Adrenal gland (tissue), 12 donors: ENCODE measurements around the gene SPINK9. TPM values are rescaled to one million over a fixed set of nuclear protein-coding genes. Genes with fewer than 3 reads are reported as not detected.

Experiments
- DNase-seq, 7 donors: peaks; one replicate each; pipeline ENCODE4 v3.0.0-alpha.2; 2019 to 2020
- H3K27ac ChIP-seq, 5 donors: fragments of 200-600 bp; sonication (generic) in 4 of 5; 1 replicate in 3 of 5; 2 replicates in 2 of 5; pipeline versions ENCODE4 v1.5.1 to v1.8.0; 2016 to 2020; ENCODE audit warnings: mild to moderate bottlenecking in 1 of 5
- H3K27me3 ChIP-seq: fragments of 200-600 bp; 2 replicates; pipeline ENCODE4 v1.8.0; 2021
- H3K36me3 ChIP-seq, 2 donors: fragments of 200-600 bp; replicated peaks in 1 of 2; 1 replicate in 1 of 2; 2 replicates in 1 of 2; pipeline versions ENCODE4 v1.5.1 to v1.8.0; 2018 to 2022
- H3K4me1 ChIP-seq, 2 donors: fragments of 200-600 bp; replicated peaks in 1 of 2; 1 replicate in 1 of 2; 2 replicates in 1 of 2; pipeline versions ENCODE4 v1.5.1 to v1.8.0; 2018 to 2021
- H3K4me3 ChIP-seq, 4 donors: fragments of 200-600 bp; sonication (generic) in 3 of 4; one replicate each; pipeline ENCODE4 v1.5.1; 2016 to 2018
- H3K9me3 ChIP-seq, 3 donors: fragments of 200-600 bp; sonication (generic) in 1 of 3; replicated peaks in 1 of 3; 1 replicate in 2 of 3; 2 replicates in 1 of 3; pipeline versions ENCODE4 v1.5.1 to v1.8.0; 2016 to 2021
- POLR2A ChIP-seq, 2 donors: fragments of 450-650 bp; IDR thresholded peaks; one replicate each; pipeline ENCODE4 v1.6.1; 2017; ENCODE audit warnings: antibody characterized with exemption in 2 of 2, mild to moderate bottlenecking in 2 of 2, moderate library complexity in 1 of 2
- WGBS, 4 donors: extraction: QIAGEN DNeasy Blood & Tissue Kit in 2 of 4; methylation state at CpG; one replicate each; pipeline versions ENCODE4 v1.1.5 to v1.1.7; 2013 to 2017; 5-methylcytosine and 5-hydroxymethylcytosine counted together
- intact Hi-C, 2 donors: fragments of 100-400 bp; cut with DNase I; formaldehyde crosslinking; loops; one replicate each; pipeline versions ENCODE4 v1.14.1 to v1.15.0; 2022 to 2023
- polyA plus RNA-seq, 3 donors: library from polyadenylated mRNA; stranded (reverse); fragments of 200-250 nt in 2 of 3; fragments of 350-450 nt in 1 of 3; fragmentation: Illumina TruSeq in 1 of 3; extraction: RNeasy Lipid Tissue Mini Kit (QIAGEN cat#74804) in 1 of 3; gene quantifications; one replicate each; pipeline ENCODE4 v1.2.3, GENCODE V29; 2013 to 2014
- total RNA-seq, 9 donors: library from RNA; depleted of rRNA in 4 of 9; stranded (reverse); fragments of >200 nt in 4 of 9; fragments of 120-200 nt in 1 of 9; fragmentation: NEBNext Ultra II Directional in 1 of 9; extraction: Animal tissue kit (Norgen Biotek cat#: 25700) in 1 of 9; gene quantifications; one replicate each; pipeline versions ENCODE4 v1.1.0 to v1.2.4, GENCODE V29; 2013 to 2023
- TF ChIP-seq, protein P1 (sequence below), 6 experiments: fragments of 450-650 bp in 4 of 6; fragments of 200-600 bp in 2 of 6; sonication (generic) in 1 of 6; IDR thresholded peaks; 1 replicate in 5 of 6; 2 replicates in 1 of 6; pipeline versions ENCODE4 v1.5.1 to v1.8.0; 2016 to 2021; ENCODE audit warnings: antibody characterized with exemption in 6 of 6, mild to moderate bottlenecking in 2 of 6, moderate library complexity in 1 of 6
- donor health status: healthy with polysubstance abuse.
- donor health status: Bipolar disorder and iron deficiency.
- donor health status: DM: yes; HTN: yes; CAD: no.
- donor health status: DM: no; HTN: no; CAD: no.
- donor health status: DM: no; HTN: no; CAD: no.
- donor health status: DM: yes; HTN: yes; CAD: no.

The SPINK9 gene
- total and polyA plus RNA-seq, 12 donors = 0.59 to 0.83 (median 0.78) TPM; not detected in 9

DNA sequence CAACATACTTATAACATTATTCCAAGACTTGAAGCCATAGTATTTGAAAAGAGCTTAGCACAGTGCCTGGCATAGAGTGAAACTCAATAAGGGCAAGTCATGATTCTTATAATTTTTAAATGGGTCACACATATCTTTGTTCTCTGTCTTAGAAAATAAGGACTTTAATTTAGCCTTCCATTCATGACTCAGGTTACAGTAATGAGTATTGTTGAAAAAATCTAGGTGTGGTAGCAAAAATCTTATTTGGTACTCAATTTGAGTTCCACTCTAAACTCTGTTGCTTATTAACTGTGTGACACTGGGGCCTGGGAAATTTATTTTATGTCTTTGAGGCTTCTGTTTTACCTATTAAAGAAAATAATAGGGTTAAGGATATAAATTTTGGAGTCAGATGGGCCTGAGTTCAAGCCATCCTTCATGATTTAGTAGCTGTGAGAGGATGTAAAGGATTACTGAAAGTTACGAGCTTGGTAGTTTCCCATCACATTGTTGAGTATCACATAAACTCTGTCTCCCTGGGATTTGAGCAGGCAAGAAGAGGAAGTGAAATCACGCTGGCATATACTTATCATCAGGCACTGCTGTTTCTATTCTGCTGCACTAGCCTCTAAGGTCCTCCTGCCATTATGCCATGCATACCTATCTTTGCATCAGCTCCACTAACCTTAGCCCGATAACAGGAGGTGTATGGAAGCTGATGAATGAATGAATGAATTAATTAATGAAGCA is 1.5 kb downstream of the SPINK9 start:
- no peak for DNase-seq
- Histone ChIP-seq H3K36me3 (no peaks in the 10 kb centered on the region), H3K9me3 (no peaks in the 10 kb centered on the region), H3K27me3 (no peaks in the 10 kb centered on the region), H3K27ac (no peak overlapping the region), H3K4me3 (no peak overlapping the region), H3K4me1 (no peaks in the 10 kb centered on the region)
- WGBS, 4 donors = 80 to 85% (median 83%) methylated on average over 3 of the region's 3 CpGs
- TF ChIP-seq, protein P1, sequence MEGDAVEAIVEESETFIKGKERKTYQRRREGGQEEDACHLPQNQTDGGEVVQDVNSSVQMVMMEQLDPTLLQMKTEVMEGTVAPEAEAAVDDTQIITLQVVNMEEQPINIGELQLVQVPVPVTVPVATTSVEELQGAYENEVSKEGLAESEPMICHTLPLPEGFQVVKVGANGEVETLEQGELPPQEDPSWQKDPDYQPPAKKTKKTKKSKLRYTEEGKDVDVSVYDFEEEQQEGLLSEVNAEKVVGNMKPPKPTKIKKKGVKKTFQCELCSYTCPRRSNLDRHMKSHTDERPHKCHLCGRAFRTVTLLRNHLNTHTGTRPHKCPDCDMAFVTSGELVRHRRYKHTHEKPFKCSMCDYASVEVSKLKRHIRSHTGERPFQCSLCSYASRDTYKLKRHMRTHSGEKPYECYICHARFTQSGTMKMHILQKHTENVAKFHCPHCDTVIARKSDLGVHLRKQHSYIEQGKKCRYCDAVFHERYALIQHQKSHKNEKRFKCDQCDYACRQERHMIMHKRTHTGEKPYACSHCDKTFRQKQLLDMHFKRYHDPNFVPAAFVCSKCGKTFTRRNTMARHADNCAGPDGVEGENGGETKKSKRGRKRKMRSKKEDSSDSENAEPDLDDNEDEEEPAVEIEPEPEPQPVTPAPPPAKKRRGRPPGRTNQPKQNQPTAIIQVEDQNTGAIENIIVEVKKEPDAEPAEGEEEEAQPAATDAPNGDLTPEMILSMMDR (IDR thresholded peaks at IDR 0.05) = no peak
- TF ChIP-seq POLR2A (IDR thresholded peaks at IDR 0.05) = no peak
- intact Hi-C loops = no loop called here

DNA sequence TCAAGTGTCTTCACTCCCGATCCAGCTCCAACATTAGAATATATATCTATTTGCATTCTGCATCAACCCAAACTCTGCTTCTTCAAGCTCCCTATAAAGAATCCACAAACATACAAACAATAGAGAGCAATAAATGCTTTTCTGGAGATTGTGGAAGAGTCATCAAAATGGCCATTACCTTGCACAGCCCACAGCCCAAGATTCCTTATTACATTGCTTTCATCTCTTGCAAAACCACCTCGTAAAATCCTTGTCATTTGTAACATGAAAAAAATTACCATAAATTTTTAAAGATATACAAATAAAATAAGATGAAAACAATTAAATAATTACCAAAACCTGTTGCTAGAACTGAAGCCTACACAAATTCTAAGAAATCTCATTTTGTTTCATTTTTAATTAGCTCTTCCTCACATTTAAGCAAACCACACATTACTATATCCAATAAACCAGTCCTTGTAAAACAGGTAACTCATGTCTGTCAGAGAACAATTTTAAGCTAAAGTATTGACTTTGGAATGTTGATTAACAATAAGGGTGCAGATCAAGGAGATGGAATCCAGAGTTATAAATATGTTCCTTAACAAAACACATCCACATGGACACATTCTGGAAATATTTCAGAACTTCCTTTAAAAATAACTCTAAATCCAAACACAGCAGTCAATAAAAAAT is 7.1 kb downstream of the SPINK9 start:
- Histone ChIP-seq H3K27ac (no peak overlapping the region), H3K9me3 (no peaks in the 10 kb centered on the region), H3K27me3 (no peaks in the 10 kb centered on the region), H3K4me3 (no peak overlapping the region), H3K36me3 (no peaks in the 10 kb centered on the region), H3K4me1 (no peaks in the 10 kb centered on the region)
- TF ChIP-seq, protein P1 (IDR thresholded peaks at IDR 0.05) = no peak
- no peak for TF ChIP-seq POLR2A (IDR thresholded peaks at IDR 0.05)
- intact Hi-C loops = no loop called here
- DNase-seq = no peak
- 88 to 93% (median 92%) methylated on average over 2 of the region's 2 CpGs for WGBS, 4 donors

DNA sequence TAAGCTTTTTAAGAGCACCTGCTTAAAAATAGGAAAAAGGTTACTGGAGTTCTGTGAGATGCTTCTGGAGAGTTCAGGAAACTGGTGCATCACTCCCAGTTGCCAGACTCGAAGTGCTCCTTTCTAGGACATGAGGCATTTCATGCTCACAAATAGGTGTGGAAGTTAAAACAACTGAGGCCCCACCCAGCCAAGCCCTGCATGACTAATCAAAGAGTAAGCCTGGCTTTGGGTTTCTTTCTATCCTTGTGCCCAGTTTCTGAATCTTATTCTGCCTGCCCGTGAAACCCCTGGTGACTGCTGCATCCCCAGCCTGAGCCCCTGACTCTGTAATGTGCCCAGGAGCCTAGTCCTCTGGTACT is 7.7 kb downstream of the SPINK9 start:
- no peak for DNase-seq
- Histone ChIP-seq H3K27ac (no peak overlapping the region), H3K36me3 (no peaks in the 10 kb centered on the region), H3K9me3 (no peaks in the 10 kb centered on the region), H3K4me3 (no peak overlapping the region), H3K4me1 (no peaks in the 10 kb centered on the region), H3K27me3 (no peaks in the 10 kb centered on the region)
- intact Hi-C loops = no loop called here
- TF ChIP-seq, protein P1 (IDR thresholded peaks at IDR 0.05) = no peak
- 82 to 90% (median 85%) methylated on average over 2 of the region's 2 CpGs for WGBS, 4 donors

DNA sequence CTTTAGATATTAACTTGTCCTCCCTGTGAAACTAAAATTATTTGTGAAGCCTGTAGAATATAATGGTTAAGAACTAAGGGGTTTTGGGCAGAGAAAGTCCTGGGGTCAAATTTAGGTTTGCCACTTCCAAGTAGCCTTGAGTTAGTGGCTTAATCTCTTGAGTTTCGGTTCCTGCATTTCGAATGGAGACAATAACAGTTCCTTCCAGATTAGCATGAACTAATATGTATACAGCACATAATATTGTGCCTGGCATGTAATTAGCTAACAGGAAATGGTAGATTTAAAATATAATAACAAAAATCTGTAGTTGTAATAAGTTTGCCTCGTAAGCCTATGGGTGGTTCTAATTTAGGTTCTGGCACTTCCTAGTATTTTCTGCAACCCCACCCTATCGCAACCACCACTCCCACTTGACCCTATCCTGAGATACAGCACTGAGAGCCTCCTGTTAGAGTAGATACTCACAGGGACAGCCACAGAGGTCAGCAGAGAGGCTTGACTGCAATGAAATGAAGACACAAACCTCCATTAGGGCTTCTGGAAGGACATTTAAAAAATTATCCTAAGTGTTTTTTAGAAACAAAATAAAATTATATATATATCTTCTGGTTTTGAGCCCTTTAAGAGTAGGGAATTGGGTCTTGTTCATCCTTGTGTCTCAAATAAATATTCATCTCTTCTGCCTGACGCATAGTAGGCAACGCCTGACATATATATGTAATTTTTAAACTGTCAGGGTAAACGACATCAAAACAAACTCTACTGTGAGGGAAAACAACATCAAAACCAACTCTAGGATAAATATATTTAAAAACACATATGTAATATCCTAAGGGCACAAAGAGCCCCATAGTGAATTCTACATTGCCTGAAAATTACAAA is 8.5 kb downstream of the SPINK9 start:
- TF ChIP-seq, protein P1 (IDR thresholded peaks at IDR 0.05) = no peak
- no peak for TF ChIP-seq POLR2A (IDR thresholded peaks at IDR 0.05)
- Histone ChIP-seq H3K9me3 (no peaks in the 10 kb centered on the region), H3K4me1 (no peaks in the 10 kb centered on the region), H3K36me3 (no peaks in the 10 kb centered on the region), H3K27ac (no peak overlapping the region), H3K27me3 (no peaks in the 10 kb centered on the region), H3K4me3 (no peak overlapping the region)
- intact Hi-C loops = no loop called here
- 68 to 78% (median 73%) methylated on average over 7 of the region's 7 CpGs for WGBS, 4 donors
- no peak for DNase-seq
